H9 (cell line): ENCODE results near the gene SLC46A1. TPM values are rescaled to one million over a fixed set of nuclear protein-coding genes. Genes with fewer than 3 reads are reported as not detected.

ENCODE experiments used
- DNase-seq: peaks from one replicate; pipeline ENCODE4 v3.0.0-alpha.2; 2017
- H2AFZ ChIP-seq: one replicate; pipeline ENCODE4 v1.6.1; 2013; ENCODE audit warnings: mild to moderate bottlenecking, low read length, control low read depth, moderate library complexity
- H2AK5ac ChIP-seq: 2 replicates; pipeline ENCODE4 v1.6.1; 2013; ENCODE audit warnings: low read length, control low read depth, mixed read lengths; ENCODE audit not compliant: insufficient read length
- H2BK120ac ChIP-seq: one replicate; pipeline ENCODE4 v1.6.1; 2013; ENCODE audit warnings: low read depth, mild to moderate bottlenecking, low read length, control low read depth, inconsistent platforms; ENCODE audit not compliant: poor library complexity, severe bottlenecking
- H2BK12ac ChIP-seq: 2 replicates; pipeline ENCODE4 v1.6.1; 2013; ENCODE audit warnings: low read length, control low read depth, mixed read lengths, low read depth; ENCODE audit not compliant: insufficient read length
- H2BK15ac ChIP-seq: 2 replicates; pipeline ENCODE4 v1.6.1; 2013; ENCODE audit warnings: low read depth, low read length, control low read depth
- H2BK20ac ChIP-seq: one replicate; pipeline ENCODE4 v1.6.1; 2013; ENCODE audit warnings: low read depth, mild to moderate bottlenecking, low read length, control low read depth, inconsistent platforms; ENCODE audit not compliant: poor library complexity, severe bottlenecking
- H2BK5ac ChIP-seq: 2 replicates; pipeline ENCODE4 v1.6.1; 2013; ENCODE audit warnings: low read length, control low read depth, mixed read lengths; ENCODE audit not compliant: insufficient read length
- H3K14ac ChIP-seq: 2 replicates; pipeline ENCODE4 v1.6.1; 2013; ENCODE audit warnings: low read length, control low read depth; ENCODE audit not compliant: insufficient read depth
- H3K18ac ChIP-seq: 2 replicates; pipeline ENCODE4 v1.6.1; 2013; ENCODE audit warnings: low read depth, mild to moderate bottlenecking, mixed read lengths, low read length, control low read depth; ENCODE audit not compliant: insufficient read length
- H3K23ac ChIP-seq: 2 replicates; pipeline ENCODE4 v1.6.1; 2013; ENCODE audit warnings: low read length, control low read depth, mixed read lengths, low read depth; ENCODE audit not compliant: insufficient read length
- H3K23me2 ChIP-seq: 2 replicates; pipeline ENCODE4 v1.6.1; 2013; ENCODE audit warnings: low read depth, mild to moderate bottlenecking, mixed read lengths, low read length, control low read depth; ENCODE audit not compliant: insufficient read length, poor library complexity, severe bottlenecking
- H3K27ac ChIP-seq: 2 replicates; pipeline ENCODE4 v1.5.1; 2013; ENCODE audit warnings: low read length, control low read depth, mixed read lengths, low read depth; ENCODE audit not compliant: insufficient read length
- H3K27me3 ChIP-seq: 2 replicates; pipeline ENCODE4 v1.6.1; 2013; ENCODE audit warnings: low read length, control low read depth, inconsistent platforms; ENCODE audit not compliant: insufficient read depth
- H3K4ac ChIP-seq: 2 replicates; pipeline ENCODE4 v1.6.1; 2013; ENCODE audit warnings: low read depth, mild to moderate bottlenecking, control low read depth, inconsistent platforms, low read length, moderate library complexity
- H3K4me1 ChIP-seq: 2 replicates; pipeline ENCODE4 v1.6.1; 2013; ENCODE audit warnings: low read length, control low read depth, inconsistent platforms; ENCODE audit not compliant: insufficient read depth
- H3K4me2 ChIP-seq: 2 replicates; pipeline ENCODE4 v1.6.1; 2013; ENCODE audit warnings: low read length, control low read depth, mixed read lengths; ENCODE audit not compliant: insufficient read length, insufficient read depth
- H3K56ac ChIP-seq: 2 replicates; pipeline ENCODE4 v1.6.1; 2013; ENCODE audit warnings: low read depth, mild to moderate bottlenecking, mixed read lengths, low read length, control low read depth; ENCODE audit not compliant: insufficient read length
- H3K79me1 ChIP-seq: 2 replicates; pipeline ENCODE4 v1.6.1; 2013; ENCODE audit warnings: low read depth, mild to moderate bottlenecking, moderate library complexity, low read length, control low read depth, inconsistent platforms; ENCODE audit not compliant: insufficient read depth, poor library complexity, severe bottlenecking
- H3K79me2 ChIP-seq: 2 replicates; pipeline ENCODE4 v1.6.1; 2013; ENCODE audit warnings: low read length, control low read depth, inconsistent platforms; ENCODE audit not compliant: insufficient read depth
- H3K9ac ChIP-seq: 2 replicates; pipeline ENCODE4 v1.6.1; 2013; ENCODE audit warnings: low read length, control low read depth, mixed read lengths; ENCODE audit not compliant: insufficient read length; ENCODE audit errors: extremely low read depth
- H3K9me3 ChIP-seq: one replicate; pipeline ENCODE4 v1.6.1; 2013; ENCODE audit warnings: low read depth, low read length, inconsistent platforms; ENCODE audit not compliant: control insufficient read depth
- H3T11ph ChIP-seq: one replicate; pipeline ENCODE4 v1.6.1; 2013; ENCODE audit warnings: mild to moderate bottlenecking, low read length, control low read depth, inconsistent platforms
- H4K20me1 ChIP-seq: one replicate; pipeline ENCODE4 v1.6.1; 2013; ENCODE audit not compliant: control insufficient read depth, insufficient read length, insufficient read depth
- H4K5ac ChIP-seq: 2 replicates; pipeline ENCODE4 v1.6.1; 2013; ENCODE audit warnings: low read depth, mild to moderate bottlenecking, mixed read lengths, low read length, control low read depth; ENCODE audit not compliant: insufficient read length
- H4K8ac ChIP-seq: replicated peaks from 2 replicates; pipeline ENCODE4 v1.6.1; 2013; ENCODE audit warnings: low read length, control low read depth, mixed read lengths, low read depth; ENCODE audit not compliant: insufficient read length
- H4K91ac ChIP-seq: 2 replicates; pipeline ENCODE4 v1.6.1; 2013; ENCODE audit warnings: low read depth, mild to moderate bottlenecking, moderate library complexity, mixed read lengths, low read length, control low read depth; ENCODE audit not compliant: insufficient read length
- H3K27ac Mint-ChIP-seq, 3 experiments: 2 replicates in 2 of 3; 3 replicates in 1 of 3; pipeline ENCODE4 v1.8.0; 2020 to 2021; ENCODE audit warnings: mixed read lengths in 3 of 3, mild to moderate bottlenecking in 1 of 3, moderate library complexity in 1 of 3
- H3K27me3 Mint-ChIP-seq: 2 replicates; pipeline ENCODE4 v1.8.0; 2021; ENCODE audit warnings: low read depth, mild to moderate bottlenecking, moderate library complexity, mixed read lengths
- H3K36me3 Mint-ChIP-seq, 3 experiments: 2 replicates in 2 of 3; 3 replicates in 1 of 3; pipeline ENCODE4 v1.8.0; 2020 to 2021; ENCODE audit warnings: low read depth in 3 of 3, mixed read lengths in 3 of 3; ENCODE audit not compliant: insufficient read depth in 1 of 3
- H3K4me1 Mint-ChIP-seq, 2 experiments: 2 replicates each; pipeline ENCODE4 v1.8.0; 2020; ENCODE audit warnings: mixed read lengths in 2 of 2
- H3K4me3 Mint-ChIP-seq, 2 experiments: 2 replicates in 1 of 2; 3 replicates in 1 of 2; pipeline ENCODE4 v1.8.0; 2020 to 2021; ENCODE audit warnings: mild to moderate bottlenecking in 2 of 2, mixed read lengths in 2 of 2, moderate library complexity in 1 of 2
- H3K9me3 Mint-ChIP-seq, 2 experiments: 2 replicates in 1 of 2; 3 replicates in 1 of 2; pipeline ENCODE4 v1.8.0; 2020; ENCODE audit warnings: mild to moderate bottlenecking in 2 of 2, mixed read lengths in 2 of 2, moderate library complexity in 1 of 2
- CTCF ChIP-seq: fragments of 200-600 bp; sonication (generic); conservative IDR thresholded peaks from 3 replicates; pipeline ENCODE4 v1.8.0; 2021; ENCODE audit warnings: antibody characterized with exemption, mild to moderate bottlenecking
- WGBS: extraction: QIAGEN DNeasy Blood & Tissue Kit; methylation state at CpG from one replicate; pipeline ENCODE4 v1.1.7; 2013; ENCODE audit warnings: missing lambda C conversion rate, low lambda C conversion rate, mixed read lengths; ENCODE audit not compliant: insufficient read length; ENCODE audit errors: extremely low coverage; 5-methylcytosine and 5-hydroxymethylcytosine counted together
- total RNA-seq: library from RNA; stranded (reverse); gene quantifications from 2 replicates; pipeline ENCODE4 v1.2.1, GENCODE V29; 2021

SLC46A1 gene
- total RNA-seq, 1 experiment from 2014 or later, result 8.7 TPM

GRCh38 chr17:28346199-28346580 lies 59.8 kb downstream of the SLC46A1 start:
- H3K4me2 ChIP-seq, result no peak overlapping the region
- H4K91ac ChIP-seq, result no peak overlapping the region
- no peak overlapping the region for H2AK5ac ChIP-seq
- H2BK5ac ChIP-seq, result no peak overlapping the region
- H3K14ac ChIP-seq, result no peak overlapping the region
- H2BK120ac ChIP-seq, result no peak overlapping the region
- peaks cover 24 to 87% (median 69%) of the 10 kb centered on the region in 3 experiments; a peak in 6 of 7 replicates for H3K36me3 Mint-ChIP-seq
- H2BK12ac ChIP-seq, result no peak overlapping the region
- no peak overlapping the region for H2BK20ac ChIP-seq
- no peak overlapping the region for H3K9ac ChIP-seq
- no peak overlapping the region for H3K56ac ChIP-seq
- no peak overlapping the region for H4K5ac ChIP-seq
- H2AFZ ChIP-seq, result no peak overlapping the region
- no peak for DNase-seq
- no peaks in the 10 kb centered on the region for H3K79me2 ChIP-seq
- no peak overlapping the region for H3K18ac ChIP-seq
- H3K27ac ChIP-seq, result no peak overlapping the region
- no peaks in the 10 kb centered on the region for H3K9me3 Mint-ChIP-seq
- H3K27me3 Mint-ChIP-seq, result no peaks in the 10 kb centered on the region
- peaks cover 16 to 17% of the 10 kb centered on the region in 2 experiments for H3K4me1 Mint-ChIP-seq
- no CpG with 5 or more reads among the region's 2 CpGs for WGBS
- H3K23me2 ChIP-seq, result no peaks in the 10 kb centered on the region
- no peak overlapping the region for H3K23ac ChIP-seq
- no peak overlapping the region for H3K4ac ChIP-seq
- no peak overlapping the region for H3K4me3 Mint-ChIP-seq
- H3K9me3 ChIP-seq, result no peaks in the 10 kb centered on the region
- no peak for TF ChIP-seq CTCF
- peak overlapping the region in 1 of 3 experiments; percentile 73; a peak in 2 of 7 replicates for H3K27ac Mint-ChIP-seq
- H3K79me1 ChIP-seq, result no peaks in the 10 kb centered on the region
- no peaks in the 10 kb centered on the region for H3K27me3 ChIP-seq
- H3T11ph ChIP-seq, result no peak overlapping the region
- no peaks in the 10 kb centered on the region for H3K4me1 ChIP-seq
- no peaks in the 10 kb centered on the region for H4K20me1 ChIP-seq
- no peak overlapping the region for H2BK15ac ChIP-seq
- H4K8ac ChIP-seq, result no peak overlapping the region
